HEK293 (cell line): ENCODE results near the gene CYB5R4.

Experiments
- HOXD13 ChIP-seq: sonication (generic); formaldehyde crosslinking; IDR thresholded peaks from 2 replicates; pipeline ENCODE4 v1.8.0; 2022; ENCODE audit warnings: missing genetic modification reagents, borderline replicate concordance
- PATZ1 ChIP-seq: fragments of 450-650 bp; formaldehyde crosslinking; IDR thresholded peaks from 2 replicates; pipeline ENCODE4 v1.5.1; 2016; ENCODE audit warnings: missing biosample characterization, missing genetic modification characterization
- PBX3 ChIP-seq: sonication (generic); formaldehyde crosslinking; IDR thresholded peaks from 2 replicates; pipeline ENCODE4 v1.8.1; 2022; ENCODE audit warnings: mild to moderate bottlenecking, moderate library complexity, missing genetic modification reagents
- REST ChIP-seq: fragments of 450-650 bp; formaldehyde crosslinking; IDR thresholded peaks from 2 replicates; pipeline ENCODE4 v1.5.1; 2016; ENCODE audit warnings: missing biosample characterization, missing genetic modification characterization
- ZFP3 ChIP-seq: fragments of 450-650 bp; formaldehyde crosslinking; IDR thresholded peaks from 2 replicates; pipeline ENCODE4 v1.5.1; 2016; ENCODE audit warnings: low read depth, missing biosample characterization, missing genetic modification characterization
- ZFP69B ChIP-seq: fragments of 450-650 bp; formaldehyde crosslinking; IDR thresholded peaks from 2 replicates; pipeline ENCODE4 v1.5.1; 2016; ENCODE audit warnings: missing biosample characterization, missing genetic modification characterization
- ZIC2 ChIP-seq: fragments of 450-650 bp; formaldehyde crosslinking; IDR thresholded peaks from 2 replicates; pipeline ENCODE4 v1.5.1; 2016; ENCODE audit warnings: missing biosample characterization, missing genetic modification characterization
- ZNF560 ChIP-seq: fragments of 450-650 bp; formaldehyde crosslinking; IDR thresholded peaks from 2 replicates; pipeline ENCODE4 v1.5.1; 2017; ENCODE audit warnings: missing biosample characterization, missing genetic modification characterization, borderline replicate concordance
- ZNF704 ChIP-seq: fragments of 450-650 bp; formaldehyde crosslinking; IDR thresholded peaks from 2 replicates; pipeline ENCODE4 v1.5.1; 2016; ENCODE audit warnings: missing biosample characterization, missing genetic modification characterization
- TF ChIP-seq, protein P1 (sequence below): fragments of 450-650 bp; formaldehyde crosslinking; IDR thresholded peaks from 2 replicates; pipeline ENCODE4 v1.5.1; 2016; ENCODE audit warnings: missing biosample characterization, missing genetic modification characterization

GRCh38 chr6:83998021-83998584 lies 138.6 kb downstream of the CYB5R4 start:
- TF ChIP-seq, protein P1, sequence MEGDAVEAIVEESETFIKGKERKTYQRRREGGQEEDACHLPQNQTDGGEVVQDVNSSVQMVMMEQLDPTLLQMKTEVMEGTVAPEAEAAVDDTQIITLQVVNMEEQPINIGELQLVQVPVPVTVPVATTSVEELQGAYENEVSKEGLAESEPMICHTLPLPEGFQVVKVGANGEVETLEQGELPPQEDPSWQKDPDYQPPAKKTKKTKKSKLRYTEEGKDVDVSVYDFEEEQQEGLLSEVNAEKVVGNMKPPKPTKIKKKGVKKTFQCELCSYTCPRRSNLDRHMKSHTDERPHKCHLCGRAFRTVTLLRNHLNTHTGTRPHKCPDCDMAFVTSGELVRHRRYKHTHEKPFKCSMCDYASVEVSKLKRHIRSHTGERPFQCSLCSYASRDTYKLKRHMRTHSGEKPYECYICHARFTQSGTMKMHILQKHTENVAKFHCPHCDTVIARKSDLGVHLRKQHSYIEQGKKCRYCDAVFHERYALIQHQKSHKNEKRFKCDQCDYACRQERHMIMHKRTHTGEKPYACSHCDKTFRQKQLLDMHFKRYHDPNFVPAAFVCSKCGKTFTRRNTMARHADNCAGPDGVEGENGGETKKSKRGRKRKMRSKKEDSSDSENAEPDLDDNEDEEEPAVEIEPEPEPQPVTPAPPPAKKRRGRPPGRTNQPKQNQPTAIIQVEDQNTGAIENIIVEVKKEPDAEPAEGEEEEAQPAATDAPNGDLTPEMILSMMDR (tag by site-specific recombination): no peak
- TF ChIP-seq ZNF560 (no peak), PBX3 (CRISPR knock-in tag) (no peak), REST (tag by site-specific recombination) (no peak), ZNF704 (tag by site-specific recombination) (no peak), ZIC2 (no peak), PATZ1 (tag by site-specific recombination) (no peak), ZFP69B (tag by site-specific recombination) (no peak), ZFP3 (tag by site-specific recombination) (no peak), HOXD13 (CRISPR knock-in tag) (no peak)
